Liver (tissue), 9 donors: Measurements from ENCODE around the gene KDM2A. TPM values are rescaled to one million over a fixed set of nuclear protein-coding genes. Genes with fewer than 3 reads are reported as not detected.

Source experiments
- DNase-seq: peaks from one replicate; pipeline ENCODE4 v3.0.0-alpha.2; 2017; ENCODE audit warnings: low spot score
- H3K27ac ChIP-seq, 2 donors: one replicate each; pipeline ENCODE4 v1.7.0; 2013; ENCODE audit warnings: inconsistent platforms in 2 of 2, low read length in 2 of 2, control low read depth in 1 of 2, low read depth in 1 of 2, mild to moderate bottlenecking in 1 of 2
- H3K27me3 ChIP-seq, 4 donors: one replicate each; pipeline versions ENCODE4 v1.6.1 to v1.7.0; 2013; ENCODE audit warnings: low read length in 3 of 4, inconsistent platforms in 1 of 4, mild to moderate bottlenecking in 1 of 4, moderate library complexity in 1 of 4; ENCODE audit not compliant: control insufficient read depth in 4 of 4, insufficient read depth in 4 of 4
- H3K36me3 ChIP-seq, 4 donors: one replicate each; pipeline versions ENCODE4 v1.6.1 to v1.7.0; 2013; ENCODE audit warnings: low read length in 3 of 4, mild to moderate bottlenecking in 3 of 4, low read depth in 1 of 4, moderate library complexity in 1 of 4; ENCODE audit not compliant: control insufficient read depth in 4 of 4, insufficient read depth in 3 of 4
- H3K4me1 ChIP-seq, 4 donors: one replicate each; pipeline versions ENCODE4 v1.6.1 to v1.7.0; 2013; ENCODE audit warnings: low read length in 3 of 4, mild to moderate bottlenecking in 3 of 4, moderate library complexity in 1 of 4; ENCODE audit not compliant: control insufficient read depth in 4 of 4, insufficient read depth in 4 of 4
- H3K4me3 ChIP-seq, 3 donors: one replicate each; pipeline versions ENCODE4 v1.6.1 to v1.7.0; 2013; ENCODE audit warnings: low read length in 3 of 3, control low read depth in 1 of 3, low read depth in 1 of 3, mild to moderate bottlenecking in 1 of 3
- H3K9ac ChIP-seq, 2 donors: one replicate each; pipeline ENCODE4 v1.7.0; 2013; ENCODE audit warnings: low read length in 2 of 2, mild to moderate bottlenecking in 2 of 2, moderate library complexity in 2 of 2, control low read depth in 1 of 2, low read depth in 1 of 2
- H3K9me3 ChIP-seq, 4 donors: one replicate each; pipeline versions ENCODE4 v1.6.1 to v1.7.0; 2013; ENCODE audit warnings: low read length in 3 of 4; ENCODE audit not compliant: control insufficient read depth in 4 of 4
- CTCF ChIP-seq: fragments of 150-350 bp; IDR thresholded peaks from 2 replicates; pipeline ENCODE4 v1.5.1; 2017; ENCODE audit warnings: improper control_type of control experiment, low read depth, low read length; ENCODE audit not compliant: missing input control
- EGR1 ChIP-seq, 2 donors: IDR thresholded peaks; 2 replicates each; pipeline ENCODE4 v1.6.1; 2016 to 2018; ENCODE audit warnings: antibody characterized with exemption in 2 of 2, low read depth in 2 of 2
- FOXA1 ChIP-seq: IDR thresholded peaks from 2 replicates; pipeline ENCODE4 v1.6.1; 2016; ENCODE audit warnings: antibody characterized with exemption
- FOXA2 ChIP-seq: IDR thresholded peaks from 2 replicates; pipeline ENCODE4 v1.6.1; 2016; ENCODE audit warnings: antibody characterized with exemption
- GABPA ChIP-seq, 2 donors: IDR thresholded peaks in 1 of 2; conservative IDR thresholded peaks in 1 of 2; 2 replicates each; pipeline ENCODE4 v1.6.1; 2016; ENCODE audit warnings: antibody characterized with exemption in 2 of 2, mild to moderate bottlenecking in 1 of 2, moderate library complexity in 1 of 2
- HNF4G ChIP-seq: IDR thresholded peaks from 2 replicates; pipeline ENCODE4 v1.6.1; 2016; ENCODE audit warnings: antibody characterized with exemption
- JUND ChIP-seq, 2 donors: IDR thresholded peaks; 2 replicates each; pipeline ENCODE4 v1.6.1; 2016; ENCODE audit warnings: antibody characterized with exemption in 2 of 2
- NR2F2 ChIP-seq: IDR thresholded peaks from 2 replicates; pipeline ENCODE4 v1.6.1; 2016; ENCODE audit warnings: antibody characterized with exemption
- RXRA ChIP-seq, 2 donors: IDR thresholded peaks; 2 replicates each; pipeline ENCODE4 v1.6.1; 2017 to 2018; ENCODE audit warnings: antibody characterized with exemption in 2 of 2, mild to moderate bottlenecking in 1 of 2
- SP1 ChIP-seq: IDR thresholded peaks from 2 replicates; pipeline ENCODE4 v1.6.1; 2018; ENCODE audit warnings: antibody characterized with exemption, mild to moderate bottlenecking
- TAF1 ChIP-seq: conservative IDR thresholded peaks from 2 replicates; pipeline ENCODE4 v1.6.1; 2016; ENCODE audit warnings: antibody characterized with exemption, mild to moderate bottlenecking
- YY1 ChIP-seq: IDR thresholded peaks from 2 replicates; pipeline ENCODE4 v1.6.1; 2016; ENCODE audit warnings: antibody characterized with exemption, mild to moderate bottlenecking
- WGBS: extraction: QIAGEN DNeasy Blood & Tissue Kit; methylation state at CpG from one replicate; pipeline ENCODE4 v1.1.7; 2013; 5-methylcytosine and 5-hydroxymethylcytosine counted together
- polyA plus RNA-seq, 2 donors: library from polyadenylated mRNA; stranded (reverse) in 1 of 2; unstranded in 1 of 2; fragments of 200-250 nt in 1 of 2; fragments of >200 nt in 1 of 2; fragmentation: Nextera tagmentation in 1 of 2; extraction: Ambion mirVana in 1 of 2; gene quantifications; one replicate each; pipeline versions ENCODE4 v1.2.1 to v1.2.3, GENCODE V29; 2013 to 2015
- total RNA-seq, 2 donors: library from RNA; depleted of rRNA; stranded (reverse); fragments of >200 nt; gene quantifications; one replicate each; pipeline ENCODE4 v1.2.3, GENCODE V29; 2014
- TF ChIP-seq, protein P1 (sequence below): IDR thresholded peaks from 2 replicates; pipeline ENCODE4 v1.6.1; 2016; ENCODE audit warnings: antibody characterized with exemption
- TF ChIP-seq, protein P2 (sequence below): IDR thresholded peaks from 2 replicates; pipeline ENCODE4 v1.6.1; 2016; ENCODE audit warnings: antibody characterized with exemption
- TF ChIP-seq, protein P3 (sequence below): IDR thresholded peaks from 2 replicates; pipeline ENCODE4 v1.6.1; 2016; ENCODE audit warnings: antibody characterized with exemption, mild to moderate bottlenecking
- donor health status: healthy.
- donor health status: healthy.
- donor health status: healthy.
- donor health status: healthy.
- donor health status: healthy.

KDM2A gene
- total and polyA plus RNA-seq, 4 donors: 8.3 to 44.9 (median 22.4) TPM

DNA sequence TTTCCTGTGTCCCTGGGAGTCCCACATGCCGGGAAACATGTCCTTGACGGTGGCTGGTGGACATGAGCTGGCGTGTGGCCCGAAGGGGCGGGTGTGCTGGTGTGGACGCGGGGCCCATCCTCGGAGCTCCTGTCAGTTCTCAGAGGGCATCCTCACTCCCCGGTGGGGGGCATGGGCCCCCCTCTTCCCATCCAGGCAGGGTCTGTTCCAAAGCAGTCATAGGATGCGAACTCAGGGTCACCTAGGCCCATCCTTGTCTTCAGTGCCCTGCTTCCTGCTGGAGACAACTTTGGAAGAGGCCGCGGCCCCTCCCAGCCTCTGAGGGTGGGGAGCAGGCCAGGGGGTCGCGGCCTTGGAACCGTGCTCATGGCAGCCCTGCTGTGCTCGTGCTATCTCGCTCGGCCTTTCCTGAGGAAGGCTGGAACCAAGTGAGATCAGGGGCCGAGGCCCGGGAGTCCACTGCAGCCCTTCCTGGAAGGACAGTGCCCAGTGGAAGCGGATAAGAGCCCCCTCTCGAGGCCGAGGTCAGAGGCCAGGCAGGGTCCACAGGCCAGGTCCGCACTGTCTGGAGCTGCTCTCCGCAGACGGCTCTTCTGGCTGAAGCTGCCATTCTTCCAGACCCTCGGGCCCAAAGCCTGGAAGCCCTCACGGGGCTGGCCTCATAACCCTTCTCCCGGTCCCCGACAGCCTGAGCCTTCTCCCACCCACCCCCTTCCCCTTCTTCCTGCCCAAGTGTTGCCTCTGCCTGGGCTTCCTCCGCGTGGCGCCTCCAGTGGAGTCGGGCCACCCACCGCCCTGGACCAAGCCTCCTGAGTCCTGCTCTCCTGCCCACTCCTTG lies 155.9 kb downstream of the KDM2A start:
- Histone ChIP-seq H3K27me3 (no peaks in the 10 kb centered on the region), H3K4me3 (no peak overlapping the region), H3K36me3 (peaks cover 4 to 9% (median 7%) of the 10 kb centered on the region in 4 donors), H3K27ac (peak overlapping the region; percentile 43 to 67), H3K9me3 (no peaks in the 10 kb centered on the region), H3K9ac (no peak overlapping the region), H3K4me1 (peaks cover 10 to 71% (median 28%) of the 10 kb centered on the region in 4 donors)
- no peak for DNase-seq
- WGBS: 65% methylated on average over 35 of the region's 35 CpGs
- TF ChIP-seq GABPA (IDR thresholded peaks at IDR 0.05 in 1 of 2, conservative IDR thresholded peaks at IDR 0.05 in 1 of 2) (no peak), CTCF (no peak), HNF4G (no peak), RXRA (IDR thresholded peaks at IDR 0.05) (peak; percentile 73 to 84), EGR1 (IDR thresholded peaks at IDR 0.05; ENCODE audit: low read depth in 2 of 2) (no peak), NR2F2 (peak; percentile 100), JUND (IDR thresholded peaks at IDR 0.05) (no peak), TAF1 (no peak)
- TF ChIP-seq, protein P1, sequence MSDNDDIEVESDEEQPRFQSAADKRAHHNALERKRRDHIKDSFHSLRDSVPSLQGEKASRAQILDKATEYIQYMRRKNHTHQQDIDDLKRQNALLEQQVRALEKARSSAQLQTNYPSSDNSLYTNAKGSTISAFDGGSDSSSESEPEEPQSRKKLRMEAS: peak; percentile 47

DNA sequence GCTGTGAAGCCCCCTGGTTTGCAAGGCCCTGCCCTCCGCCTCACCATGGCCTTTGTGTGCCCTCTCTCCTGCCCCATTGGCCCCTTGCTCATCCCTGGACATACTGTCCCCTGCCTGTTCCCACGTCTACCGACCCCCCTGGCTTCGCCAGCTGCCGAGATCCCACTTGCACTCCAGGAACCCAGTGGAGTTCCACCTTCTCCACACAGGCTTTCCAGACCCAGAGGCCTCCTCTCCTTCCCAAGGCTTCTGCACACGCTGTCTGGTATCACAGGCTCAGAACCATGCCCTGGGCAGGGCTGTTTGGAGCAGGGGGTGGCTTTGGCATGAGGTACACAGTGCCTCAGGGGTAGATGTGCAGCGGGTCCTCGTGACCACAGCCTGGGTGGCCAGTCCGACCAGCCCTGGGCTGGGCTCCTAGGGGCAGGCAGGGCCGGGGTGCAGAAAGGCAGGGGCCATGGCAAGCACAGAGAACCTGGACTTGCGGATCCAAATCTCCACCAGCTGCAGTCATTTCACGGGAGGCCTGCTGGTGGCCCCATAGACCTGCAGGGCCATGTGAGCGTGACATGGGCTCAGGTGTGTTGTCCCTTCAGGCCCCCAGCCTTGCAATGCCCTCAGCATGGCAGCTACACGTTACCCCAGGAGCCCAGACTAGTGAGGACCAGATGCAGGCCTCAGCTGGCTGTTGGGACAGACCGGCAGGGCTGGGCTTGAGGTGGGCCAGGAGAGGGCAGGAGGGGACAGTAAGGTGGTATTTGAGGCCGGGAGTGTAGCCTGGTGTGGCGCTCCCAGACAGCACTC lies 156.7 kb downstream of the KDM2A start:
- no peaks in the 10 kb centered on the region for H3K27me3 ChIP-seq
- no peak overlapping the region for H3K9ac ChIP-seq
- no peaks in the 10 kb centered on the region for H3K9me3 ChIP-seq
- peaks cover 4 to 12% (median 7%) of the 10 kb centered on the region in 4 donors for H3K36me3 ChIP-seq
- H3K27ac ChIP-seq: peak overlapping the region; percentile 43 to 67
- no peak overlapping the region for H3K4me3 ChIP-seq
- H3K4me1 ChIP-seq: peaks cover 10 to 63% (median 25%) of the 10 kb centered on the region in 4 donors
- 84% methylated on average over 17 of the region's 17 CpGs for WGBS
- TF ChIP-seq NR2F2: no peak
- TF ChIP-seq YY1: no peak
- no peak for TF ChIP-seq SP1
- no peak for TF ChIP-seq CTCF
- no peak for TF ChIP-seq FOXA1
- TF ChIP-seq, protein P2, sequence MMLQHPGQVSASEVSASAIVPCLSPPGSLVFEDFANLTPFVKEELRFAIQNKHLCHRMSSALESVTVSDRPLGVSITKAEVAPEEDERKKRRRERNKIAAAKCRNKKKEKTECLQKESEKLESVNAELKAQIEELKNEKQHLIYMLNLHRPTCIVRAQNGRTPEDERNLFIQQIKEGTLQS: no peak
- no peak for TF ChIP-seq FOXA2
- TF ChIP-seq, protein P3, sequence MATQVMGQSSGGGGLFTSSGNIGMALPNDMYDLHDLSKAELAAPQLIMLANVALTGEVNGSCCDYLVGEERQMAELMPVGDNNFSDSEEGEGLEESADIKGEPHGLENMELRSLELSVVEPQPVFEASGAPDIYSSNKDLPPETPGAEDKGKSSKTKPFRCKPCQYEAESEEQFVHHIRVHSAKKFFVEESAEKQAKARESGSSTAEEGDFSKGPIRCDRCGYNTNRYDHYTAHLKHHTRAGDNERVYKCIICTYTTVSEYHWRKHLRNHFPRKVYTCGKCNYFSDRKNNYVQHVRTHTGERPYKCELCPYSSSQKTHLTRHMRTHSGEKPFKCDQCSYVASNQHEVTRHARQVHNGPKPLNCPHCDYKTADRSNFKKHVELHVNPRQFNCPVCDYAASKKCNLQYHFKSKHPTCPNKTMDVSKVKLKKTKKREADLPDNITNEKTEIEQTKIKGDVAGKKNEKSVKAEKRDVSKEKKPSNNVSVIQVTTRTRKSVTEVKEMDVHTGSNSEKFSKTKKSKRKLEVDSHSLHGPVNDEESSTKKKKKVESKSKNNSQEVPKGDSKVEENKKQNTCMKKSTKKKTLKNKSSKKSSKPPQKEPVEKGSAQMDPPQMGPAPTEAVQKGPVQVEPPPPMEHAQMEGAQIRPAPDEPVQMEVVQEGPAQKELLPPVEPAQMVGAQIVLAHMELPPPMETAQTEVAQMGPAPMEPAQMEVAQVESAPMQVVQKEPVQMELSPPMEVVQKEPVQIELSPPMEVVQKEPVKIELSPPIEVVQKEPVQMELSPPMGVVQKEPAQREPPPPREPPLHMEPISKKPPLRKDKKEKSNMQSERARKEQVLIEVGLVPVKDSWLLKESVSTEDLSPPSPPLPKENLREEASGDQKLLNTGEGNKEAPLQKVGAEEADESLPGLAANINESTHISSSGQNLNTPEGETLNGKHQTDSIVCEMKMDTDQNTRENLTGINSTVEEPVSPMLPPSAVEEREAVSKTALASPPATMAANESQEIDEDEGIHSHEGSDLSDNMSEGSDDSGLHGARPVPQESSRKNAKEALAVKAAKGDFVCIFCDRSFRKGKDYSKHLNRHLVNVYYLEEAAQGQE: no peak
- no peak for DNase-seq
